DOHH2 (cell line): ENCODE data around the gene LINC00305.

Source experiments
- H3F3A ChIP-seq: fragments of 200-600 bp; sonication (generic), shearing (Covaris generic); 2 replicates; pipeline ENCODE4 v1.6.0; 2016; ENCODE audit warnings: antibody characterized with exemption, mild to moderate bottlenecking; ENCODE audit not compliant: control insufficient read depth, insufficient read depth
- H3K27ac ChIP-seq: fragments of 200-600 bp; sonication (generic); 2 replicates; pipeline ENCODE4 v1.5.1; 2014; ENCODE audit warnings: low read depth, mild to moderate bottlenecking, low read length, moderate library complexity
- H3K27me3 ChIP-seq: fragments of 200-600 bp; sonication (generic); 2 replicates; pipeline ENCODE4 v1.6.1; 2014; ENCODE audit warnings: mild to moderate bottlenecking, low read length, mixed read lengths; ENCODE audit not compliant: control insufficient read depth
- H3K36me3 ChIP-seq: fragments of 200-600 bp; sonication (generic); 2 replicates; pipeline ENCODE4 v1.6.1; 2014; ENCODE audit warnings: mild to moderate bottlenecking, low read length, moderate library complexity, mixed read lengths; ENCODE audit not compliant: control insufficient read depth
- H3K4me1 ChIP-seq: fragments of 200-600 bp; sonication (generic); 2 replicates; pipeline ENCODE4 v1.6.1; 2014; ENCODE audit warnings: mild to moderate bottlenecking, low read length, mixed read lengths; ENCODE audit not compliant: control insufficient read depth
- H3K4me2 ChIP-seq: fragments of 200-600 bp; sonication (generic); 2 replicates; pipeline ENCODE4 v1.6.0; 2014; ENCODE audit warnings: mild to moderate bottlenecking, low read length, moderate library complexity
- H3K4me3 ChIP-seq: fragments of 200-600 bp; sonication (generic); 2 replicates; pipeline ENCODE4 v1.5.1; 2014; ENCODE audit warnings: mild to moderate bottlenecking, low read length, mixed read lengths
- H3K79me2 ChIP-seq: fragments of 200-600 bp; sonication (generic); 2 replicates; pipeline ENCODE4 v1.6.1; 2014; ENCODE audit warnings: mild to moderate bottlenecking, low read length, mixed read lengths; ENCODE audit not compliant: control insufficient read depth
- H3K9me2 ChIP-seq: fragments of 200-600 bp; sonication (generic); replicated peaks from 2 replicates; pipeline ENCODE4 v1.6.1; 2014; ENCODE audit warnings: mild to moderate bottlenecking, low read length, mixed read lengths; ENCODE audit not compliant: control insufficient read depth
- H3K9me3 ChIP-seq: fragments of 200-600 bp; sonication (generic); 2 replicates; pipeline ENCODE4 v1.6.1; 2014; ENCODE audit warnings: antibody characterized with exemption, low read length, mixed read lengths; ENCODE audit not compliant: control insufficient read depth, insufficient read depth
- H4K20me1 ChIP-seq: fragments of 200-600 bp; sonication (generic); 2 replicates; pipeline ENCODE4 v1.6.0; 2014; ENCODE audit warnings: low read depth, mild to moderate bottlenecking, antibody characterized with exemption, low read length, moderate library complexity; ENCODE audit not compliant: control insufficient read depth, insufficient read depth
- CTCF ChIP-seq: fragments of 200-600 bp; sonication (generic); IDR thresholded peaks from one replicate; pipeline ENCODE4 v1.5.1; 2014; ENCODE audit warnings: antibody characterized with exemption, mild to moderate bottlenecking, low read depth, low read length; ENCODE audit not compliant: poor library complexity, severe bottlenecking
- EZH2phosphoT487 ChIP-seq: fragments of 200-600 bp; sonication (generic); IDR thresholded peaks from 2 replicates; pipeline ENCODE4 v1.6.1; 2017; ENCODE audit warnings: borderline replicate concordance, mild to moderate bottlenecking, antibody characterized with exemption, low read length, moderate library complexity, mixed read lengths

The LINC00305 gene

GRCh38 chr18:64082054-64082453, 66.8 kb downstream of the LINC00305 start:
- Histone ChIP-seq H3K36me3 (no peaks in the 10 kb centered on the region), H3K4me3 (no peak overlapping the region), H4K20me1 (no peaks in the 10 kb centered on the region), H3K79me2 (no peaks in the 10 kb centered on the region), H3K27ac (no peak overlapping the region), H3K9me2 (no peaks in the 10 kb centered on the region), H3K9me3 (no peaks in the 10 kb centered on the region), H3F3A (no peaks in the 10 kb centered on the region), H3K4me1 (no peaks in the 10 kb centered on the region), H3K4me2 (no peak overlapping the region), H3K27me3 (no peaks in the 10 kb centered on the region)
- no peak for TF ChIP-seq EZH2phosphoT487
- TF ChIP-seq CTCF, result no peak

- Histone ChIP-seq H3K4me2 (no peak overlapping the region), H4K20me1 (no peaks in the 10 kb centered on the region), H3K27me3 (no peaks in the 10 kb centered on the region), H3K27ac (no peak overlapping the region), H3K4me3 (no peak overlapping the region), H3K9me2 (no peaks in the 10 kb centered on the region), H3K4me1 (no peaks in the 10 kb centered on the region), H3K9me3 (no peaks in the 10 kb centered on the region), H3F3A (no peaks in the 10 kb centered on the region), H3K79me2 (no peaks in the 10 kb centered on the region), H3K36me3 (no peaks in the 10 kb centered on the region)
- no peak for TF ChIP-seq EZH2phosphoT487
- no peak for TF ChIP-seq CTCF
Observed at GRCh38 chr18:64073971-64074370, 74.9 kb downstream of the LINC00305 start.

- Histone ChIP-seq H3K9me2 (no peaks in the 10 kb centered on the region), H3K4me1 (no peaks in the 10 kb centered on the region), H3K79me2 (no peaks in the 10 kb centered on the region), H3K9me3 (no peaks in the 10 kb centered on the region), H3F3A (no peaks in the 10 kb centered on the region), H3K27me3 (no peaks in the 10 kb centered on the region), H3K27ac (no peak overlapping the region), H3K4me3 (no peak overlapping the region), H3K4me2 (no peak overlapping the region), H3K36me3 (no peaks in the 10 kb centered on the region), H4K20me1 (no peaks in the 10 kb centered on the region)
- no peak for TF ChIP-seq EZH2phosphoT487
- TF ChIP-seq CTCF, result no peak
Observed at GRCh38 chr18:64055019-64055418, 93.9 kb downstream of the LINC00305 start.

- Histone ChIP-seq H3K4me3 (no peak overlapping the region), H3K27me3 (no peaks in the 10 kb centered on the region), H3K9me3 (no peaks in the 10 kb centered on the region), H3K9me2 (no peaks in the 10 kb centered on the region), H3K4me1 (no peaks in the 10 kb centered on the region), H3K36me3 (no peaks in the 10 kb centered on the region), H3K27ac (no peak overlapping the region), H3K79me2 (no peaks in the 10 kb centered on the region), H3F3A (no peaks in the 10 kb centered on the region), H4K20me1 (no peaks in the 10 kb centered on the region), H3K4me2 (no peak overlapping the region)
- TF ChIP-seq CTCF (no peak), EZH2phosphoT487 (no peak)
Observed at GRCh38 chr18:64053246-64053645, 95.6 kb downstream of the LINC00305 start.
